ENCODE measurements around the gene FLRT2. TPM values are rescaled to one million over a fixed set of nuclear protein-coding genes. Genes with fewer than 3 reads are reported as not detected.

FLRT2 gene
- total RNA-seq, 1 experiment from 2014 or later, result under 0.01 TPM

- DNase-seq (ENCODE audit: low read depth), result no peak
Measured at GRCh38 chr14:85660243-85660922, 130.4 kb downstream of the FLRT2 start.

GRCh38 chr14:85662096-85662495 lies 132.2 kb downstream of the FLRT2 start:
- no peak for DNase-seq (ENCODE audit: low read depth)

- no peak for DNase-seq (ENCODE audit: low read depth)
Measured at GRCh38 chr14:85663256-85663655, 133.3 kb downstream of the FLRT2 start.

- no peak for DNase-seq (ENCODE audit: low read depth)
Measured at GRCh38 chr14:85663667-85664066, 133.7 kb downstream of the FLRT2 start.

GRCh38 chr14:85675957-85676356 lies 146.0 kb downstream of the FLRT2 start:
- DNase-seq (ENCODE audit: low read depth), result no peak

GRCh38 chr14:85686908-85687307 lies 157.0 kb downstream of the FLRT2 start:
- no peak for DNase-seq (ENCODE audit: low read depth)

- DNase-seq (ENCODE audit: low read depth), result no peak
Measured at GRCh38 chr14:85687456-85687855, 157.5 kb downstream of the FLRT2 start.

GRCh38 chr14:85688006-85688405 lies 158.1 kb downstream of the FLRT2 start:
- no peak for DNase-seq (ENCODE audit: low read depth)

GRCh38 chr14:85695300-85695699 lies 165.4 kb downstream of the FLRT2 start:
- DNase-seq (ENCODE audit: low read depth), result no peak

- no peak for DNase-seq (ENCODE audit: low read depth)
Measured at GRCh38 chr14:85701116-85701515, 171.2 kb downstream of the FLRT2 start.

GRCh38 chr14:85701763-85702162 lies 171.8 kb downstream of the FLRT2 start:
- no peak for DNase-seq (ENCODE audit: low read depth)

GRCh38 chr14:85702191-85702590 lies 172.2 kb downstream of the FLRT2 start:
- no peak for DNase-seq (ENCODE audit: low read depth)

GRCh38 chr14:85702997-85703396 lies 173.1 kb downstream of the FLRT2 start:
- no peak for DNase-seq (ENCODE audit: low read depth)

Measured in M059J (cell line).